Panc1 (cell line): Measurements from ENCODE around the gene NPRL2. TPM values are rescaled to one million over a fixed set of nuclear protein-coding genes. Genes with fewer than 3 reads are reported as not detected.

Experiments
- ATAC-seq: fragments of 200-7000 bp; cut with Tn5 transposase; 2 replicates; pipeline ENCODE4 v1.9.1; 2020; ENCODE audit warnings: mild to moderate bottlenecking, moderate library complexity
- BruUV-seq: library from RNA; stranded (reverse); fragments of 400-500 nt; replicated peaks from 2 replicates; lab custom pipeline; 2021; lab: Mats Ljungman, UMichigan
- CTCF ChIA-PET: fragments of 300-600 bp; sonication (Branson Sonifier 250); formaldehyde crosslinking; loops from one replicate; lab custom pipeline; 2022; ENCODE audit warnings: antibody characterized with exemption; lab: Charles Lee
- POLR2A ChIA-PET: fragments of 300-600 bp; sonication (Branson Sonifier 250); formaldehyde crosslinking; loops from one replicate; lab custom pipeline; 2022; ENCODE audit warnings: antibody characterized with exemption; lab: Charles Lee
- DNase-seq: peaks from one replicate; pipeline ENCODE4 v3.0.0-alpha.2; 2010; ENCODE audit warnings: low read depth, low spot score
- H3K27ac ChIP-seq: 2 replicates; pipeline ENCODE4 v1.5.1; 2011; ENCODE audit warnings: mild to moderate bottlenecking, low read length, inconsistent platforms
- H3K27me3 ChIP-seq: fragments of 200-500 bp; sonication (Bioruptor generic); 2 replicates; pipeline ENCODE4 v1.6.0; 2014; ENCODE audit warnings: low read length, inconsistent platforms; ENCODE audit not compliant: control insufficient read depth, insufficient read depth
- H3K36me3 ChIP-seq: fragments of 200-500 bp; sonication (Bioruptor generic); 2 replicates; pipeline ENCODE4 v1.5.1; 2014; ENCODE audit warnings: inconsistent platforms, mild to moderate bottlenecking, low read length, moderate library complexity; ENCODE audit not compliant: control insufficient read depth, insufficient read depth
- H3K4me1 ChIP-seq: 2 replicates; pipeline ENCODE4 v1.5.1; 2011; ENCODE audit warnings: inconsistent platforms, mild to moderate bottlenecking, low read length, moderate library complexity; ENCODE audit not compliant: control insufficient read depth, insufficient read depth
- H3K4me3 ChIP-seq, 2 experiments: 2 replicates each; pipeline ENCODE4 v1.5.1; 2011 to 2012; ENCODE audit warnings: low read depth in 2 of 2, low read length in 2 of 2, mild to moderate bottlenecking in 2 of 2, inconsistent platforms in 1 of 2, moderate library complexity in 1 of 2
- H3K9me3 ChIP-seq: fragments of 200-500 bp; sonication (Bioruptor generic); 2 replicates; pipeline ENCODE4 v1.5.1; 2014; ENCODE audit warnings: low read depth, mild to moderate bottlenecking, inconsistent platforms, low read length, moderate library complexity; ENCODE audit not compliant: control insufficient read depth, insufficient read depth
- POLR2AphosphoS5 ChIP-seq: IDR thresholded peaks from 2 replicates; pipeline ENCODE4 v1.6.1; 2012; ENCODE audit warnings: mild to moderate bottlenecking, low read depth, low read length, moderate library complexity
- REST ChIP-seq, 2 experiments: IDR thresholded peaks; 2 replicates each; pipeline ENCODE4 v1.6.1; 2011 to 2012; ENCODE audit warnings: low read depth in 2 of 2, control low read depth in 1 of 2, low read length in 1 of 2, mild to moderate bottlenecking in 1 of 2, moderate library complexity in 1 of 2; ENCODE audit not compliant: insufficient read depth in 1 of 2
- SIN3A ChIP-seq: IDR thresholded peaks from 2 replicates; pipeline ENCODE4 v1.6.1; 2012; ENCODE audit warnings: low read depth, mild to moderate bottlenecking, low read length, moderate library complexity, borderline replicate concordance; ENCODE audit not compliant: insufficient read depth
- TCF7L2 ChIP-seq: IDR thresholded peaks from 2 replicates; pipeline ENCODE4 v1.6.1; 2011; ENCODE audit warnings: mild to moderate bottlenecking, low read depth, low read length, inconsistent platforms
- in situ Hi-C: cut with HindIII; loops from 2 replicates; pipeline ENCODE4 v1.10.0; 2016; ENCODE audit warnings: low sequenced_read_pairs, low pct_unique_long_range_greater_than_20kb
- intact Hi-C: fragments of 100-400 bp; cut with micrococcal nuclease; formaldehyde crosslinking; loops from one replicate; pipeline ENCODE4 v1.10.0; 2022; ENCODE audit not compliant: unreplicated experiment
- total RNA-seq: library from RNA; stranded (reverse); gene quantifications from one replicate; pipeline ENCODE4 v1.2.1, GENCODE V29; 2021; ENCODE audit not compliant: unreplicated experiment
- TF ChIP-seq, protein P1 (sequence below): fragments of 450-650 bp; IDR thresholded peaks from 2 replicates; pipeline ENCODE4 v1.5.1; 2017; ENCODE audit warnings: mild to moderate bottlenecking

The NPRL2 gene
- total RNA-seq, 1 experiment from 2014 or later: 14.6 TPM

GRCh38 chr3:50351323-50351697 lies 735 bp upstream of the NPRL2 start:
- H3K27me3 ChIP-seq: no peaks in the 10 kb centered on the region
- ChIA-PET POLR2A (no interaction called here), CTCF (interaction anchor here (0.6 kb wide), 1 partner anchor 187 kb away, joined by 5 read pairs; no protein-coding TSS in a partner anchor)
- DNase-seq (no peak), ATAC-seq (peak; percentile 12)
- no peak for TF ChIP-seq POLR2AphosphoS5
- no peak for TF ChIP-seq TCF7L2
- TF ChIP-seq, protein P1, sequence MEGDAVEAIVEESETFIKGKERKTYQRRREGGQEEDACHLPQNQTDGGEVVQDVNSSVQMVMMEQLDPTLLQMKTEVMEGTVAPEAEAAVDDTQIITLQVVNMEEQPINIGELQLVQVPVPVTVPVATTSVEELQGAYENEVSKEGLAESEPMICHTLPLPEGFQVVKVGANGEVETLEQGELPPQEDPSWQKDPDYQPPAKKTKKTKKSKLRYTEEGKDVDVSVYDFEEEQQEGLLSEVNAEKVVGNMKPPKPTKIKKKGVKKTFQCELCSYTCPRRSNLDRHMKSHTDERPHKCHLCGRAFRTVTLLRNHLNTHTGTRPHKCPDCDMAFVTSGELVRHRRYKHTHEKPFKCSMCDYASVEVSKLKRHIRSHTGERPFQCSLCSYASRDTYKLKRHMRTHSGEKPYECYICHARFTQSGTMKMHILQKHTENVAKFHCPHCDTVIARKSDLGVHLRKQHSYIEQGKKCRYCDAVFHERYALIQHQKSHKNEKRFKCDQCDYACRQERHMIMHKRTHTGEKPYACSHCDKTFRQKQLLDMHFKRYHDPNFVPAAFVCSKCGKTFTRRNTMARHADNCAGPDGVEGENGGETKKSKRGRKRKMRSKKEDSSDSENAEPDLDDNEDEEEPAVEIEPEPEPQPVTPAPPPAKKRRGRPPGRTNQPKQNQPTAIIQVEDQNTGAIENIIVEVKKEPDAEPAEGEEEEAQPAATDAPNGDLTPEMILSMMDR: no peak
- TF ChIP-seq SIN3A: no peak
- no peak for TF ChIP-seq REST (IDR thresholded peaks at IDR 0.05; ENCODE audit: insufficient read depth in 1 of 2, low read depth in 2 of 2, low read length in 1 of 2)
- no TSS peak for BruUV-seq
- no peaks in the 10 kb centered on the region for H3K9me3 ChIP-seq
- peaks cover 2% of the 10 kb centered on the region; the same call in 1 of the 2 replicates for H3K36me3 ChIP-seq
- intact Hi-C loops (no loop called here), in situ Hi-C loops (no loop called here)
- peak overlapping the region; percentile 89 for H3K27ac ChIP-seq
- H3K4me3 ChIP-seq: peak overlapping the region; percentile 75 to 80
- peaks cover 6% of the 10 kb centered on the region for H3K4me1 ChIP-seq

DNA sequence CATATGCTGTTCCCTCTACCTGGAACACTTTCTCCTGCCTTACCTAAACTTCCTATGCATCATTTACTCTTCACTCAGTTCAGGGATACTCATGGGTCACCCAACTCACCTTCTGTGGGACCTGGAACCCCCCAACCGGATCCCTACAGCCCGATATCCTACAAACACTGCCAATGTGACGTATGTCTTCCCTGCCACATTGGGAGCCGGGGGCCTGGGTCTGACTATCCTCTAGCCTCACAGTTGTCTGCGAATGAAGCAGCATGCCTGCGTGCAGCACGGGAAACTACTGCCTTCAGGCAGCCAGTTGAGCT lies 405 bp downstream of the NPRL2 start:
- ChIA-PET POLR2A (no interaction called here), CTCF (interaction anchor here (0.6 kb wide), 1 partner anchor 122 kb away, joined by 3 read pairs; no protein-coding TSS in a partner anchor)
- BruUV-seq: no TSS peak

GRCh38 chr3:50347187-50347813 lies 3.3 kb downstream of the NPRL2 start:
- no peak for TF ChIP-seq POLR2AphosphoS5
- TF ChIP-seq, protein P1: peak; percentile 80
- POLR2A ChIA-PET: no interaction called here
- H3K27ac ChIP-seq: no peak overlapping the region
- BruUV-seq: no TSS peak
- no peak overlapping the region for H3K4me3 ChIP-seq
- CTCF ChIA-PET: interaction anchor here (0.7 to 2.1 kb wide), 6 partner anchors 10 to 187 kb away, joined by 5 to 13 read pairs (median 10); partner anchors contain the start of gene IFRD2
- peaks cover 2% of the 10 kb centered on the region; the same call in 1 of the 2 replicates for H3K36me3 ChIP-seq
- in situ Hi-C loops (no loop called here), intact Hi-C loops (loop anchor here (2.0 kb wide), 1 partner anchor 204 kb away; no protein-coding TSS in a partner anchor)
- ATAC-seq: no peak
- DNase-seq: no peak
- no peaks in the 10 kb centered on the region for H3K27me3 ChIP-seq
- peaks cover 8% of the 10 kb centered on the region for H3K4me1 ChIP-seq
- no peaks in the 10 kb centered on the region for H3K9me3 ChIP-seq

More for the DNA sequence above, 405 bp downstream of the NPRL2 start:
- Histone ChIP-seq H3K9me3 (no peaks in the 10 kb centered on the region), H3K4me3 (peak overlapping the region; percentile 75 to 80), H3K4me1 (peaks cover 6% of the 10 kb centered on the region), H3K27ac (peak overlapping the region; percentile 89), H3K27me3 (no peaks in the 10 kb centered on the region), H3K36me3 (peaks cover 2% of the 10 kb centered on the region; the same call in 1 of the 2 replicates)
- intact Hi-C loops (no loop called here), in situ Hi-C loops (no loop called here)
- ATAC-seq (no peak), DNase-seq (no peak)
- TF ChIP-seq POLR2AphosphoS5 (no peak), SIN3A (0 out of 2 replicates have a peak, but pooled peaks have one; percentile 6)
